Islet precursor cell (in vitro differentiated cells): ENCODE measurements around the gene KCNIP4.
"Not testable (repeated sequence)": the region's sequence is repeated elsewhere in the genome, so short reads cannot be mapped to it uniquely, and the experiment has no call there.

ENCODE experiments used
- DNase-seq: peaks from one replicate; pipeline ENCODE4 v3.0.0-alpha.2; 2018

Gene KCNIP4

DNA sequence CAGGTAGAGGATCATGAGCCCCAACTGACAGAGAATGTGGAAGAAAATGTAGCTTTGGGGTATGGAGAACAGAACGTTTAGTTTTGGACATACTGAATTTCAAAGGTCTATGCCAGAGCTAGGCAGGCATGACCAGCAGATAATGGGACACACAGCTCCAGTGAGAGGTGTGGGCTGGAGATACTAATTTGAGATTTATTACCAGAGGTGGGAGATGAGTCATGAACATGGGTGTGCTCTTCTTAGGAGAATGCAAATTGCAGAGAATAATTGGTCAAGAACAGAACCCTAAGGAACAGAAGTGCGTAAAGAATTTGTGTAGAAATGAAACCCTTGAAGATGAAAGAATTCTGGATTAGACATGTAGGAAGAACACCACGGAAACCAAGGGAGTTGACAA lies 1123.1 kb downstream of the KCNIP4 start:
- DNase-seq, result no peak

DNA sequence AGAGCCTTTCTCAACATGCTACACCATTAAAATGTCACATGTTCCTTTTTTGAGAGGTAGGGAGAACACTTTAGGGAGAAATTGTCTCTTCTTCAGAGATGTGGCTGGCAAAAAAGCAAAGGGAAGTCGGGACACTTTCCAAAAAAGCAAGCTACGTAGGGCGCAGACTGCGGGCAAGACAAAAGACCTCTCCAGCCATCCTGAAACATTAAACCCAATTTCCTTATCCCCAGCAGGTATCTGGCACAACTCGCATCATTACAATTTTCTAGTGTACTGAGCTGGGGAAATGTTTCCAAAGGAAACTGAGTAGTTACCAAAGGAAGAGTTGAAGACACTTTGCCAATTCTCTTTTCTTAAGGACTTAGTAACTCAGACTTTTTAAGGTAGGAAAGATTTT lies 1132.3 kb downstream of the KCNIP4 start:
- DNase-seq, result no peak

DNA sequence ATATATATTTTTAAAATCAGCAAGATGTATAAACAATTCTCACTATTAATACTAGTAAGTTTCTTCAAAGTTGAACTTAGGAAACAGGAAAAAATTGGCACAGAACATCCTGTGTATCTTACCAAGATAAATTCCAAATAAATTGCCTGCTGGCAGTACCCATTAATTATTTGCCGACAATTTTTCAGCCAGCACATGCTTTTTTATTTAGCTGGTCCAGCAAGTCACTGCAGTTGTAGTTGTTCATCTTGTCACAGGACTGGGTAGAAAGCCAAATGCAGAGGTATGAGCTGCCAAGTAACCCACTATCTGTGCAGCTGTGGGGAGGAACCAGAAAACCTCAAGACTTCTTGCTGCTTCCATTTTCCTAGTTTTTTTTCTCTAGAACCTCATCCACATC lies 1134.9 kb downstream of the KCNIP4 start:
- no peak for DNase-seq

DNA sequence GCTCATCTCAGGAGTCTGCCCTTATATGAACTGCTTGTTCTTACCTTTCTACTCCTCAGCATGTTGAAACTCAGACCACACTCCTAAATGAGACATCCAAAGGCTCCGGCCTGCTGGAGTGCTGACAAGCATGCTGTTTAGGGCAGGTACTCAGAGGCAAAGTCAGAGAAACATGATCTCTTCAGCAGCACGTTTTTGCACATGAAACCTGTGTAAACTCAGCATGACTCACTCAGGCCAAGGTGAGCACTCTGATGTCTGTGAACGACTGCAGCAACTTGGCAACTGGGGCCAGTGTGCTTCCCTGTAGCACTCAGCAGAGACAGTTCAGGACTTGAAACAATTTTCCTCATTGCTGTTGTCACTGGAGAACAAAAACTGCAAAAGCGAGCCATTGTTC lies 1138.8 kb downstream of the KCNIP4 start:
- DNase-seq, result peak; percentile 92

DNA sequence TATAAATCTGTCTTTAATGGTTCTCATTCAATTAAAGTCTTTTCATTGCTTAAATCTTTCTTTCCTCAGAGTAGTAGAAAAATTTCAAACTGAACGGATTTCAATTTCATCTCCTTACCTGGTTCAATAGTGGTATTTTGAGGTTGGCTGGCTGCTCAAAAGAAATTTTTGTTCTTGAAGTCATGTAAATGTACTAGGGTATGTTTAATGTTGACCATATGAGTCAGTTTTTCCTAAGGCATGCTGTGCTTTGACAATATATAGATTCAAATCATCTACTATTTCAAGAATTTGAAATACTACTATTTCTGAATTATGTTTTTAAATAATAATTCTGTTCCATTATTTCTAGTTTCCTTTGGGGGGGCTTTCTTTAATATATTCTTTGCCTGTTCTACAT lies 1142.9 kb downstream of the KCNIP4 start:
- no peak for DNase-seq

DNA sequence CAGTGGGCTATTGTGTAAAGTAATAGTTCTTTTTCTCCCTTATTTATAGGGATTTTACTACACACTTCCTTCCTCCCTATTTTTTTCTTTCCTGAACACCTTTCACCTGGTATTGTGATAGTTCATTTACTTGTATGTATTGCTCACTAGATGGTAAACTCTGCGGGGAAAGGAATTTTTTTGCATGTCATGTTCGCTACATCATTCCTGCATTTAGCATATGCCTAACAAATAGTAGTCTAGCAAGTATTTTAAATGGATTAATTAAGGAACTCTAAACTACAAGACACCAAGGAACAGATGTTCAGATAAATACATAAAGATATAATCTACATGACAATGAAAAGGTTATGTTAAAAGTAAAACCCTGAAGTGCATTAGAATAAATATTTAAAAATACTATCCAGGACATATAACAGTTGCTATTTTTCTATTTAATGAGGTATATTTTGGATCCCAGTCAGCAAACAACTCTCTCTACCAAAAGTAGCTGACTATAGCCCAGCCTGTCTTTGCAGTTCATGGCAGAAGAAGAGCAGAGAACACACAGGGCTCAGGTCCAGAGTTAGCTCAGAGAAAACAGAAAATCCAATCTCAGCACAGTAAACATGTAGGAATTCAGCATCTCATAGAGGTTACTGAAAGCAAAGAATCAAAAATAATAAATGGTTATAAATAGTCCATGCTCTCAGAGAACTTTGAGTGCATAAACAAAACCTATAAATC lies 1160.5 kb downstream of the KCNIP4 start:
- DNase-seq, result no peak

DNA sequence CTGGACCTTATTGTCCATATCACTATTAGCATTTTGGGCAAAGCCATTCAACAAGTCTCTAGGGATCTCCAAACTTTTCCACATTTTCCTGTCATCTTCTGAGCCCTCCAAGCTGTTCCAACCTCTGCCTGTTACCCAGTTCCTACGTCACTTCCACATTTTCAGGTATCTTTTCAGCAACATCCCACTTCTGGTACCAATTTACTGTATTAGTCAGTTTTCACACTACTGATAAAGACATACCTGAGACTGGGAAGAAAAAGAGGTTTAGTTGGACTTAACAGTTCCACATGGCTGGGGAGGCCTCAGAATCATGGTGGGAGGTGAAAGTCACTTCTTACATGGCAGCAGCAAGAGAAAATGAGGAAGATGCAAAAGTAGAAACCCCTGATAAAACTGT lies 1165.4 kb downstream of the KCNIP4 start:
- DNase-seq, result not testable (repeated sequence)

DNA sequence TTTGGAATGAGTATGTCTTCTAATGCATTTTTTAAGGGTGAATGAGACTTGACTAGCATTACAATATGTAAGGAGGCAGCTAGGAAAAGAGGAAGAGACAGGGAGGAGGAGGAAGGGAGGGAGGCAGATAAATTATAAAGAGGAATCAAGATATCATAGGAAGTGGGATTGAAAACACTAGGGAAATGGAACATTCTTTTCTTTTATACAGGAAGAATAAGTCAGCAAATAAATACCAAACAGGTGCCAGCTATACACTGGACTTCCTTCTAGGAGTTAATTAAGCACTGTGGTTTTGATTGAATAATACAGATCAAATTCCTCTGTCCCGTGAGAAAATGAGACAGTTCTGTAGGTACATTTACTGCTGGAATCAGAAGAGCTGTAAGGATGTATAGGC lies 1169.7 kb downstream of the KCNIP4 start:
- DNase-seq, result no peak

DNA sequence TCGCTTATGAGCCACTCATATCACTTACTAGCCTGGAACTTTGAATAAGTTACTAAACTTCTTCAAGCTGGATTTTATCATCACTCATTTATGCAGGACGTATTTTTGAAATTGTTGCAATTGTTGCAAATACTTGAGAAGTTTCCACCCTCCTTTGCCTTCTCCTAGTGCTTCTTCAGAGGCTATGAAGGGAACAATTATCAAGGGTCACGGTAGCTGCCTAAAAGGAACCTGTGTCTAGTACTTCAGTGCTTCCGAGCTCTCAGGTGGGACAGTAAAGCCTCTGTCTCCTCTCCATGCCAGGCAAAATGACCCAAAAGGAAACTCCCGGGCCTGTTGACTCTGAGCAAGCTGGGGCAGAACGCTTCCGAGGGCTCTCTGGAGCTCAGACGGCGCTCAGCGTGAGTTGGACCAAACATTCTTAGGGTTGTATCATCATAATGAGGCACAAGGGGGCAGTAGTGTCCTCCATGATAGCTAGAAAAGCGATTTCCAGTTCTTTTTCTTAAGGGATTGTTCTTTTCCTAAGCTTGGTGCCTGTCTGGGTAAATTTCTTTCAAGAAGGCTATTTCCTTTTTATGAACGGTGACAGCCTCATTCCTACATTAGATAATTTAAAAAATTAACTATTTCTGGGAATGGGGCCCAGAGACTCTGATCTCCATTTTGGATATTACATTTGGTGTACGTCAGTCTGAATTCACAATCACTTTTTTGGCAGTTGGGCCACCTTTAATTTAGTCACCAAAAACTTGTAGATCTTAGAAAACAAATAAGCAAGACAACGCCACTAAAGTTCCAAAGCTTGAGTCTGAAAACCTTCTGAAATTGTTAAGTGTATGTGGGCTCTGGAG lies 1175.2 kb downstream of the KCNIP4 start:
- peak; percentile 75 for DNase-seq

DNA sequence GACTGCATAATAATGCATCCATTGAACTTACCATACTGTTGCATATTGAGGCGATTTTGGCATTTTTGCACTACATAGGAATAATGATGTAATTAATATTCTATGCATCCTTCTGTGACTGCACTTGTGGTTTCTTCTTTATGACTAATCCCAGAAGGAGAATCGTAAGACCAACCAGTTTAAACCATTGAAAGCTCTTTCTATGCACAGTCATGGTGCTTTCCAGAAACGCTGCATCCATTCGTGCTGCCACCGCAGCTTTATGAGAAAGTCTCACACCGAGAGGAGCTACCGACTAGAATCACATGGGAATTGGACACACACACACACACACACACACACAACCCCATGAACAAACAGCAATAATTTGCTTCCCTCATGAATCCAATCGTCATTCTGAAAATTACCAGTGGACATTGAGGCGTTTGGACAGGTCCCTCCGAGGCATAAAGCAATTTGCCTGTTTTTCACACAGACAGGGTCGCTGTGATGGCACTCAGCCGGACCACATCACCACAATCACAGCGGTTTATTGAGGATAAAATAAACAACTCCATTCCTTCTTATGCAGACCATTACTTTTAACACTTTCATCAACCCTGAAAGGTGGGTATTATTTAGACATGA lies 1184.1 kb downstream of the KCNIP4 start:
- no peak for DNase-seq

DNA sequence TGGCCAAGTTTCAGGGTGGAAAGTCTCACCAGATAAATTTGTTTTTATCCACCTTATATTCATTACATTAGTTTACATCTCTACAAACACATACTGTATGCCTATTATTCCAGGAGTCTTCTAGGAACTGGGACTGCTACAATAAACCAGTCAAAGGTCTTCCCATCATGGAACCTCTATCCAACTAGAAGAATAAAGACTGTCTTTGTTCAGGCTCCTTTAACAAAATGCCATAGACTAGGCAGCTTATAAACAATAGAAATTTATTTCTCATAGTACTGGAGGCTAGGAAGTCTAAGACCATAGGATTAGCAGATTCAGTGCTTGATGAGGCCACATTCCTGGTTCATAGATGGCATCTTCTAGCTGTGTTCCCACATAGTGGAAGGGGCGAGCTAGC lies 1186.7 kb downstream of the KCNIP4 start:
- no peak for DNase-seq

DNA sequence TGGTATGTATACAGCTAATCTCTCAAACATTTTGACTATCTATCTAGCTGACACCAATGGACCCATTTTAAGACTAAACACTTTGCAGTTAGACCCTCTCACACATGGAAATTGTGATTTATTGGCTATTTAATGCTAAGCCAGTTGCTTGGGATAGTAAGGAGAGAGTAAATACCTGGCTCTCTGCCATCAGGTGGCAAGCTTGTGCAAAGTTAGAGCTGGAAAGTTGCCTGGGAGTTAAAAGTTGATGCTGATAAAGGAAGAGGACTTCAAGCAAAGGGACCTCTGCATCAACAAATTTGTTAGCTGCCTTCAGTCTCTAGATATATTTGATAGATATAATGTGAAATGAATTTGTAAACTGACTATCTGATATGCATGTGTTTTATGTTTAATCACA lies 1187.2 kb downstream of the KCNIP4 start:
- DNase-seq, result no peak

DNA sequence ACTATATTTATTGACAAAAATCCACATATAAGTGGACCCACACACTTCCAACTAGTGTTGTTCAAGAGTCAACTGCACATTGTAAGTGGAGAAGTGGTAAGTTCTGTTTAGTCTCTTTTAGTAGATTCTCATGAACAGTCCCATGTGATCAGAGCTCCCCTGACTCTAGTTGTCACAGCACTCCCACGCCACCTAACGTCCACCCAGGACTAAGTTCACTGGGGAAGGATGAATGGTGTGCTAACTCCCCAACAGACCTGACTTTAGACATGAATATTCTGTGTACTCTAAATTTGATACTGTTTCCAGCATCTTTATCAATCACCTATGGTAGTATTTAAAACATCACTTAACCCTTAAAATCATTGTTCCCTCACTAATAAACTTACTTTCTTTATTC lies 1188.5 kb downstream of the KCNIP4 start:
- peak; percentile 56 for DNase-seq

DNA sequence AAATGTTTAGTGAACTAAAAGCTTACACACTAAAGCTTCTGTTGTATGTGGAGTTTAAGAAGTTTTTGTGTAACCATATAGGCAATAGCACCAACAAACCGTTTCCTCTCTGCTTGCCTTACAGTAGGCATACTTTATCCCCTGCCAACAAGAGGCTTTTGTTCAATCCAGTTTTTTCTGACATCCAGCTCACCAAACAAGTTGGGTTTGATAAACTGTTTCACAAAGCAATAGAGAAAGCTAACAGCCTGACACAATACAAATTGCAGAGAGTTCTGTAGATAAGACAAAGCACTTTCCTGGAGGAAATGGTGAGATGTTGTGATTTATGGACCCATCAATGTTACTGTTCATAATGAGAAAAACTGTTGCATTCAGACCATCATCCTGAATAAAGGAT lies 1194.5 kb downstream of the KCNIP4 start:
- DNase-seq, result no peak

DNA sequence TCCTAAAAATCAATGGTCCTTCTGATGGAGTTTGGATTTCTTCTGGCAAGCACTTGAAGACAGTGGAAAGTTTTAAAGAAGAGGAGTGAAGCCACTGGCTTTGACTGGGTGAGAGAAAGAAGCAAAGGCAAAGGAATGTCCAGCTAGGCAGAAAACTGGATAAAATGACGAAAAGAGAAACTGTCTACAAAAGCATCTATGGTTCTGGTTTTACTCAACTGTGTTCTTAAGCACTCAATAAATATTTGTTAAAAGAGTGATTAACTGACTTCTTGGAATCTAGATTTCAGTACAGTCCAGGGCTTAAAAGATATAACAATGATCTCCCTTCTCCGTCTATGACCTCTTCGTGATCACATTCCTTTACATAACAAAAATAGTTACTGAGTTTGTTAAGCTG lies 1195.9 kb downstream of the KCNIP4 start:
- no peak for DNase-seq

DNA sequence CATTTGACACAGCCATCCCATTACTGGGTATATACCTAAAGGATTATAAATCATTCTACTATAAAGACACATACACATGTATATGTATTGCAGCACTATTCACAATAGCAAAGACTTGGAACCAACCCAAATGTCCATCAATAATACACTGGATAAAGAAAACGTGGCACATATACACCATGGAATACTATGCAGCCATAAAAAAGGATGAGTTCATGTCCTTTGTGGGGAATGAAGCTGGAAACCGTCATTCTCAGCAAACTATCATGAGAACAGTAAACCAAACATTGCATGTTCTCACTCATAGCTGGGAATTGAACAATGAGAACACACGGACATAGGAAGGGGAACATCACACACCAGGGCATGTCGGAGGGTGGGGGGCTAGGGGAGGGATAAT lies 1202.6 kb downstream of the KCNIP4 start:
- not testable (repeated sequence) for DNase-seq

DNA sequence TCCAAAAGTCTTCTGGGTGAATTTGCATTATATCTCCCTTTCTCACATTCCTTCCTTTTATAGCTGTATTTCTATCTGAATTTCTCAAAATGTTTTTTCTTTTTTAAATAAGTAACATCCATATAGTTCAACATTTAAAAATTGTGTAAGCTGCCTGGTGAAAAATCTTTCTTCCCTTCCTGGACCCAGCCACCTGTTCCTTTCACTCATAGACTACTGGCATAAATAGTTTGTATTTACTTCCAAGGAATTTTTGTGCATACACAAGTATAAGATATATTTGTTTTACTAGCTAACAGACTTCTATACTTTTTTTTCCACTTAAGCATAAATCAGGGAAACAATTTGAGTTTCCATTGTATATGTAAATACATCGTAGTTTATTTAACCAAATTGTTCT lies 1212.6 kb downstream of the KCNIP4 start:
- DNase-seq, result no peak

DNA sequence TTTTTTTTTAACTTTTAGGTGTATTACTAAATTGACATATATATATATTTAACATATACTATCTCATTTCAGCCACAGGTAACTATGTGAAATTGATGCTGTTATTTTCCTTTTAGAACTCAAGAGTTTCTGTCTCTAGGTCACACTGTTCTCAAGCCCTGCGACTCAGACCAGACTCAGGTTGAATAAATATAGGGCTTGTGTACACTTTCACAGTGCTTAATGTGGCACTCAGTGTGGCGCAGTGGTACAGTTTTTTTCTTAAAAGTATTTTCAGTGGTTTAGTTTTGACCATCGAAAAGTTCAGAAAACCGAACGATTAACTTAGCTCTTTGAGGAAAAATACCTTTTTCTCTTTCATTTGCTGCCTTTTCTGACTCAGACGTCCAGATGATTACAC lies 1223.7 kb downstream of the KCNIP4 start:
- DNase-seq, result no peak

DNA sequence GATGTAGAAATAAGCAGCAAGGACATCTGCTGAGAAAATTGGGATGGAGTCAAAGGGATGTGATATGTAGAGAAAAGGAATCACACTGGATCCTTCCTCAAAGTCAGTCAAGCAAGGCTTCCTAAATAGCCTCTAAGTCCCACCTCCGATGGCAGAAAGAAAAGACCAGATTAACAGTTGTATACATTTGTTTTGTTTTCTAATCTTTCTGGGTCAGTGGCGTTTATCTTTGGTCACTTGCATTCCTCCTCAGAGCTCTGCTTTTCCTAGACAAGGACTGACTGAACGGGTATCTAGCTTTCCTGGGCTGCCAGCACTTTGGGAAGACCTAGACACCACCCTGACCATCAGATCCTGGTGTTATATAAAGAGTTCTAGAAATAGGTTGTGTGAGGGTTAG lies 1225.1 kb downstream of the KCNIP4 start:
- no peak for DNase-seq

DNA sequence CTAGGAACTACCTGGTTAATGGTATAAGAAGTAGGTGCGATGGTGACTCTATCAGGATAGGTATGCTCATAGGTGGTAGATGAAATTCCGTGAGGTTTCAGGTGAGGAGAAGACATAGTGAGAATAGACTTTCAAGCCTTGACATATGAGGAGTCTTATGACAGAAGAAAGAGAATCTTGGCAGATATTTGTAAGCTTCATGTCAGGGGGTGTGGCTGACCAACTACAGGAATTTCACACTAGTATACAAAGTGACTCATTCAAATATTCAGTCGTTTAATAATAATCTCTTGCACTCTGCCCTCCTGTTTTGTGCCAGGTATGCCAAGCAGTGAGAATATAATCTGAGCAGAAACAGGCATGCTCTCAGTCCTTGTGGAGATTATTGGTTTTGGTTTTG lies 1225.6 kb downstream of the KCNIP4 start:
- no peak for DNase-seq

DNA sequence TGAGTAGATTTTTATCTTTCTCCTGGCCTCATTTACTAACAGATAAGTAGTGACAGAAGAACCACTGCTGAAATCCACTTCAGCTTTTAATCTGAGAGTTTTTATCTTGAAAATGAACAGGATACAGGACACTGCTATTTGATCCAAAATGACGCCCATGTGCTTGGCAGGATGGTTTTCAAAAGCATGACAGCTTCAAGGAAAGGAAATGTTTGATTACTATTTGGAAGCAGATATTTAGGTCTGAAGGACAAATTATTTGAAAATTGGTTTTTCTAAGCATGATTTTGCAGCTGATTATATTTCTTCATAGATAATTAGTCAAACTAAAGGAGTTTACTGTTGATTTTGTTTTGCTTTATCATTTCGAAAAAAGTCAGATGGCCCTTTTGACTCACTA lies 1237.2 kb downstream of the KCNIP4 start:
- no peak for DNase-seq

DNA sequence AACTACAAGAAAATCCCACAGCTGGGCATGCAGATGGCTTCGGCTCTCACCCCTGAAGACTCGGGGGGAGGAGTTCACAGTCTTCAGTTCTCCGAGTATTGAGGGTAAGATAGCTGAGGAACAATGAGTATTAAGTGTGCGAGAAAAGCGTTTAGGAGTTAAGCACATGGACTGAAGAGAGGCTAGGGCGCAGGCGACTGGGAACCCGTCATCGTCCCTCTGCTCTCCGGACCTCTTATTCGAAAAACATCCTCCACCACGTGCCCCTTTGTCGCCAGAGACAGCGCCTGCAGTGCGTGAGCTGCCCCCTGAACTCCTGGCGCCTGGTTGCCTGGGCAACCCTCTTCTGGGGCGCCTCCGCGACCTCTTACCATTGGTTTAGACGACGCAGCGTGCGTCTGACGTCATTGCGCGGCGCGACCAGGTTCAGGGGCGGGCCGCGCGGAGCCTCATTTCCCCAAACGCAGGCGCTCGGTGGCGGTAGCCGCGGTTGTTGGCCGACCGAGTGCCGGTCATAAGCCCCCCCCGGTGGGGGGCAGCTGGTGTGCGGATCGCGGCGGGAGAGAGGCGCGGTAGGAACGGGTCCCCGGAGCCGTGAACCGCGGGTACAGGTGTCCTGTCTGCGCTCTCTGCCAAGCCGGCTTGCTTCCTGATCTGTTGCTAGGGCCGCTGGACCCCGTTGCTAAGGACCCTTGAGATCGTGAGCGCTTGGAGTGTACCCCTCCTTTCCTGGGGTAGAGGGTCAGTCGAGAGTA lies 1248.4 kb downstream of the KCNIP4 start, which contains the start of gene PACRGL:
TSS of gene PACRGL (plus strand) at position 452 of the 755 bp plus-strand sequence. CDS start 4,024 bp downstream, outside the sequence.
- peak; percentile 95 for DNase-seq

DNA sequence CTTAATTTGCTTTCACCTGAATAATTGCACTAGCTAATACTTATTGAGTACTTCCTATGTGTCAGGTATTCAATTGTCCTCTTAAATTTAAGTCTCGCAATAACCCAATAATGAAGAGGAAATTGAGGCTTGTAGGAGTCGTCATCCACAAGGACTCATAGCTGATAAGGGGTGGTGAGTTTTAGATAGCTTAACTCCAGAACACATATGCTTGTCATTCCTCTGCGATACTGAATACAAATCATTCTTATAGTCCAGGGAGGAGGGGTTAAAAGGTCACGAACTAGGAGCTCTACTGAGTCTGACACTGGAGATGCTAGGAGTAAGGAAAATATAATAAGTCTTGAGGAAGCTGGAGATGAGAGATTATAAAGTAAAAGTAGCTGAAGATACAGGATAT lies 1249.8 kb downstream of the KCNIP4 start:
- no peak for DNase-seq
